Muscle layer of colon (tissue), 2 donors: ENCODE data around the gene PID1.

Experiments
- H3K27ac ChIP-seq: one replicate; pipeline ENCODE4 v1.7.0; 2013; ENCODE audit warnings: low read depth, mild to moderate bottlenecking, low read length, moderate library complexity
- H3K27me3 ChIP-seq, 2 donors: one replicate each; pipeline ENCODE4 v1.7.0; 2013; ENCODE audit warnings: low read length in 2 of 2, mild to moderate bottlenecking in 2 of 2; ENCODE audit not compliant: insufficient read depth in 2 of 2, control insufficient read depth in 1 of 2
- H3K36me3 ChIP-seq: one replicate; pipeline ENCODE4 v1.7.0; 2013; ENCODE audit warnings: mild to moderate bottlenecking, low read length; ENCODE audit not compliant: insufficient read depth
- H3K4me1 ChIP-seq: one replicate; pipeline ENCODE4 v1.7.0; 2013; ENCODE audit warnings: mild to moderate bottlenecking, low read length; ENCODE audit not compliant: insufficient read depth
- H3K4me3 ChIP-seq, 2 donors: one replicate each; pipeline ENCODE4 v1.7.0; 2013; ENCODE audit warnings: low read length in 2 of 2, low read depth in 1 of 2, mild to moderate bottlenecking in 1 of 2, moderate library complexity in 1 of 2
- H3K9ac ChIP-seq: one replicate; pipeline ENCODE4 v1.7.0; 2013; ENCODE audit warnings: low read length
- H3K9me3 ChIP-seq: one replicate; pipeline ENCODE4 v1.7.0; 2013; ENCODE audit warnings: mild to moderate bottlenecking, low read length
- donor health status: abdominal sarcoma.
- donor health status: Adenocarcinoma of cecum.

The PID1 gene

GRCh38 chr2:228999326-228999725, 271.8 kb downstream of the PID1 start:
- no peak overlapping the region for H3K27ac ChIP-seq

GRCh38 chr2:228988786-228989185, 282.3 kb downstream of the PID1 start:
- H3K4me1 ChIP-seq: no peaks in the 10 kb centered on the region
- H3K36me3 ChIP-seq: no peaks in the 10 kb centered on the region
- no peaks in the 10 kb centered on the region for H3K9me3 ChIP-seq
- H3K27me3 ChIP-seq: no peaks in the 10 kb centered on the region
- no peak overlapping the region for H3K4me3 ChIP-seq
- H3K27ac ChIP-seq: no peak overlapping the region
- no peak overlapping the region for H3K9ac ChIP-seq

More at GRCh38 chr2:228999326-228999725, 271.8 kb downstream of the PID1 start:
- no peaks in the 10 kb centered on the region for H3K4me1 ChIP-seq
- H3K9ac ChIP-seq: no peak overlapping the region
- H3K36me3 ChIP-seq: no peaks in the 10 kb centered on the region
- H3K27me3 ChIP-seq: no peaks in the 10 kb centered on the region
- H3K4me3 ChIP-seq: no peak overlapping the region
- H3K9me3 ChIP-seq: no peaks in the 10 kb centered on the region

- Histone ChIP-seq H3K27ac (no peak overlapping the region), H3K9me3 (no peaks in the 10 kb centered on the region), H3K9ac (no peak overlapping the region), H3K4me3 (no peak overlapping the region), H3K4me1 (no peaks in the 10 kb centered on the region), H3K36me3 (no peaks in the 10 kb centered on the region), H3K27me3 (no peaks in the 10 kb centered on the region)
Measured at GRCh38 chr2:228987441-228988155, 283.5 kb downstream of the PID1 start.

GRCh38 chr2:228986961-228987360, 284.1 kb downstream of the PID1 start:
- H3K9ac ChIP-seq: no peak overlapping the region
- no peak overlapping the region for H3K27ac ChIP-seq
- no peaks in the 10 kb centered on the region for H3K27me3 ChIP-seq
- H3K9me3 ChIP-seq: no peaks in the 10 kb centered on the region
- no peaks in the 10 kb centered on the region for H3K36me3 ChIP-seq
- no peak overlapping the region for H3K4me3 ChIP-seq
- H3K4me1 ChIP-seq: no peaks in the 10 kb centered on the region

GRCh38 chr2:228983700-228984099, 287.4 kb downstream of the PID1 start:
- no peak overlapping the region for H3K9ac ChIP-seq
- H3K4me3 ChIP-seq: no peak overlapping the region
- H3K9me3 ChIP-seq: no peaks in the 10 kb centered on the region
- H3K36me3 ChIP-seq: no peaks in the 10 kb centered on the region
- no peaks in the 10 kb centered on the region for H3K4me1 ChIP-seq
- no peak overlapping the region for H3K27ac ChIP-seq
- H3K27me3 ChIP-seq: no peaks in the 10 kb centered on the region

GRCh38 chr2:228974169-228974568, 296.9 kb downstream of the PID1 start:
- Histone ChIP-seq H3K4me1 (no peaks in the 10 kb centered on the region), H3K36me3 (no peaks in the 10 kb centered on the region), H3K27ac (no peak overlapping the region), H3K9me3 (no peaks in the 10 kb centered on the region), H3K9ac (no peak overlapping the region), H3K27me3 (no peaks in the 10 kb centered on the region), H3K4me3 (no peak overlapping the region)
